GM20431 (cell line): ENCODE results near the gene GMDS.

Experiments
- in situ Hi-C: fragments of 300-500 bp; cut with MseI, MboI; formaldehyde crosslinking; loops from one replicate; pipeline ENCODE4 v1.15.0; 2020; ENCODE audit warnings: low sequenced_read_pairs; ENCODE audit not compliant: unreplicated experiment

GMDS gene

DNA sequence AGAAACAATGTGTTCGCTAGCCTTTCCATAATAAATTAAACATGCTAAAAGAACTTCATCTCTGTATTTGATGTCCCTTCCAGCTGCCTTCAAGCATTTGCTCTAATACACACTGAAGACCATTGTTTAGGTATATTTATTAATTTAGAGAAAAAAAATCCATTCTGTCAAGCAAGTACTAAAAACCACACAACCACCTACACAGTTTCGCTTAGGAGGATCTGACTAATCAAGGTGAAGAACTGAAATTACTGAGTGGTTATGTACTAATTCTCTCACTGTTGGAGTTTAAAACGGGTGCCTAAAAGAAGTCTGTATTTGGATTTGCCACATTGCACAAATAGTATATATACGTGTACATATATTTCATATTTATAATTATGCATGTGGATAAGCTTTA, 58.9 kb downstream of the GMDS start:
- in situ Hi-C loops = loop anchor here (25.0 kb wide), 1 partner anchor 574 kb away; the partner anchor contains the start of gene FOXC1

DNA sequence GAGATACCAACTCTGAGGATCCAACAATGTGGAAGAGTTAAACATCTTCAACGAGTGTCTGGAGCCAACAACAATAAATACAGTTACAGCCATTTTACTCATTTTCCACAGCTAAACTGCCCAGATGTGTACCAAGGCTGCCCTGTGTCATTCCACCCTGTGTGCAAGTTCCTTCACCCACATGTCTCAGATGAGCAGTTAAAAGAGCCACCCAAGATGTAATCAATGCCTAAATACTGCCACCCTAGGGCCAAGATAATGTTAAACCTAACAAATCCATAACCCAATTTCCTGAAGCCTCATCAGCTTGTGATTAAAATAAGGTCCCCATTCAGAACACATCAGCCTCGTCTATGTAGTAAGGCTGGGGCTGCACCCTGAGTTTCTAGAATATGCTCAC, 59.9 kb downstream of the GMDS start:
- in situ Hi-C loops = loop anchor here (25.0 kb wide), 1 partner anchor 573 kb away; the partner anchor contains the start of gene FOXC1

DNA sequence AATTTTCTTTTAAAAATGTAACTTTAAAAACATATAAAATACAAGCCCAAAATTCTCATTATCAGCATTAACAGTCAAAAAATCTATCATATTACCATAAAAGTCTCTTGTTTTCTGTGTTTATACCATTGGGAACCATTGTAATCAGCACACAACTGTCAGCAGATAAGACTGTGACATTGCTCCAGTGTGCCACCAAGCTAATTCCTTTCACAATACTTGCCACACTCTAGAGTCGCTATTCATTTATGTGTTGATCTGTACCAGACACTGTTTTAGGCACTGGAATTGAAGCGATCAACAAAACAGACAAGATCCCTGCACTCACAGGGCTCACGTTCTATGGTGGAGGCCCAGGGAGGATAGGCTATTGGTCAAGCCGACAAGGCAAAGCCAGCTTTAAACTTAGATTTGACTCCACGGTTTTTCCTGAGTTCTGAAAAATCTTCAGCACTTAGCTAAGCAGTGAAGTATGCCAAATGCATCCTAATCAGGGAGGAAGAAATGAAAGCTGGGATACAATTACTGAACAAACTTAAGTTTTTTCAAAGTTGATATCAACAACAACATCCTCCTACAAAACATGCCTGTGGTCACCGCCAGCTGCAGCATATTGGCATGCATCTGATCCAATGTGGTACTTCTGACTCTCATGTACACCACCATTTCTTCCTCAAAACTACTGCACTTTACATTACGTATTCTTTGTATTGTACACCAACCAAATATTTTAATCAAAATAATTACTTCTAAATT, 60.5 kb downstream of the GMDS start:
- in situ Hi-C loops = loop anchor here (25.0 kb wide), 1 partner anchor 573 kb away; the partner anchor contains the start of gene FOXC1

- in situ Hi-C loops = loop anchor here (25.0 kb wide), 1 partner anchor 571 kb away; the partner anchor contains the start of gene FOXC1
Observed at GRCh38 chr6:2183752-2184151, 61.7 kb downstream of the GMDS start.

DNA sequence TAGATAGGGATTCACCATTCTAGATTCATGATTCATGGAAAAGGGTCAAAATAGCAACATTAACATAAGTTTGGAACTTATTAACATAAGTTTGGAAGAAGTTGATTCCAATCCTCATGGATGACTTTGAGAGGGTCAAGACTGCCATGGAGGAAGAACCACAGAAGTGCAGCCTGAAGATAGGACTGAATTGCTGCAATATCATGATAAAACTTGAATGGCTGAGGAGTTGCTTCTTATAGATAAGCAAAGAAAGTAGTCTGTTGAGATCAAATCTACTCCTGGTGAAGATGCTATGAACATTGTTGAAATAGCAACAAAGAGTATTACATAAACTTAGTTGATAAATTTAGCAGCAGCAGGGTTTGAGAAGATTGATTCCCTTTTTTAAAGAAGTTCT, 62.2 kb downstream of the GMDS start:
- in situ Hi-C loops = loop anchor here (25.0 kb wide), 1 partner anchor 571 kb away; the partner anchor contains the start of gene FOXC1

- in situ Hi-C loops = loop anchor here (25.0 kb wide), 1 partner anchor 570 kb away; the partner anchor contains the start of gene FOXC1
Observed at GRCh38 chr6:2182251-2182650, 63.2 kb downstream of the GMDS start.

- in situ Hi-C loops = loop anchor here (25.0 kb wide), 1 partner anchor 569 kb away; the partner anchor contains the start of gene FOXC1
Observed at GRCh38 chr6:2181567-2181966, 63.8 kb downstream of the GMDS start.

DNA sequence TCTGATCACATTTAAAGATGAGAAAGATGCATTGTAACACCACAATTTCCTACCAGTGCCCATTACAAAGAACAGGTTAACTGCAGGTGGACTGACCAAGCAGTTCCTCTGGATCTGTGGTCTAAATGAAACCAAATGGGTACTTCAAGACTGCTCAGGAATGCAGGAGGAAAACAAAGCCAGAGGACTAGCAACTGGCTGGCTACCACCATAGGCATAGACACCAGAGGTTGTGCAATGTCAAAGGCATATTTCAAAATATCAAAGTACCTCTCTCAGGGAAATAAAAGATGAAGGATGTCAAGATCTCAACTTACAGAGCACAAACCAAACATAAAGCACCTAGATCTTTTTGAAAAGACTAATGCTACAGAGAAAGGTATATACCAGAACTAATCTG, 65.5 kb downstream of the GMDS start:
- in situ Hi-C loops = loop anchor here (25.0 kb wide), 1 partner anchor 568 kb away; the partner anchor contains the start of gene FOXC1

GRCh38 chr6:2179241-2179640, 66.2 kb downstream of the GMDS start:
- in situ Hi-C loops = loop anchor here (25.0 kb wide), 1 partner anchor 567 kb away; the partner anchor contains the start of gene FOXC1

- in situ Hi-C loops = loop anchor here (25.0 kb wide), 1 partner anchor 566 kb away; the partner anchor contains the start of gene FOXC1
Observed at GRCh38 chr6:2178125-2178524, 67.3 kb downstream of the GMDS start.

GRCh38 chr6:2175825-2176224, 69.6 kb downstream of the GMDS start:
- in situ Hi-C loops = loop anchor here (25.0 kb wide), 1 partner anchor 564 kb away; the partner anchor contains the start of gene FOXC1

DNA sequence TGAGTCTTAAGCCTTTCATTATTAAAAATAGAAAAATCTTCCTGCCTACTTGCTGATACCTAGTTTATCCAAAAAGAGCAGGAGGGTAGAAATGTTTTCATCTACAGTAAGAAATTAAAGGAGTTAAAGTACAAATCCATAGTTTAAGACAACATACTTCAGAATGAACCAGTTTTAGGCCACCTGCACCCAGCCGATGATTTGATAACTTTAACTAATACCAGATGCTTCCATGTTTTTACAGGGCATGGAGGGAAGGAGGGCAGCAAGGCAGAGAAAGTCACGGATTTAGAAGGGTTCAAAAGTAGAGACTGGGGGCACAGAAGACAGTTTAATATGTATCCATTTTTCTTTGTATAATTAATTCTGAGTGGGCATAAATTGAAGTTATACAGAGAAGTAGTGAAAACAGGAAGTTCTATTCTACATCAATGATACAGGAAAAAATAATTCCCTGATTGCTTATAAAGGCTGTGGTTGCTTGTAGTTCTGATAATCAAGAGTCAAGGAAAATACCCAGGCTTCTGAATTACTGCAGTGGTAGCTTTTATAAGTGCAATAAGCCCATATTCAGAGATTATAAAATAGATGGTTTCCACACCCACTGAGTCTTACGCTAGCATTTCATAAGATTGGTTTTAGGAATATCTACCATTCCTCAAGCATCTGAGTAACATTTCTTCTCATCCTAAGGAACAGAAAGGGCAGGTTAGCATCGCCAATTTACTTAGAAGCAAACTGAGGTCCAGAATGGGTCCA, 72.0 kb downstream of the GMDS start:
- in situ Hi-C loops = no loop called here

- in situ Hi-C loops = no loop called here
Observed at GRCh38 chr6:2171728-2172127, 73.7 kb downstream of the GMDS start.

GRCh38 chr6:2168480-2168879, 76.9 kb downstream of the GMDS start:
- in situ Hi-C loops = no loop called here

DNA sequence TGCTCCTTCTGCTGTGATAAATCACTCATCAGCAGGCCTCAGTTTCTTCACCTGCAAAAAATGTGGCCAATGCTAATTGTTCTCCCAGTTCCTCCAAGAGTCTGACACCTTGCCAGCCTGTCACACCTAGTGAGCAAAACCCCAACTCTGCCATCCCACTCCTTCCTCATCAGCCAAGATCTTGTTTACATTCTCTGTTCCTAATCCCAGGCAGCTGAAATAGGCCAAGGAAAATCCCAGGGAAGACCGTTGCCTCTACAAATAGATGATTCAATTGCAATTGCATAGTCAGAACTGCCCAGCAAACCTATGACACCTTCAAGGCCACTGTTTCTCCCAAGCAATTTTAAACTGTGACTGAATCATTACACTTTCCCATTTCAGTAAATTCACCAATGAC, 78.7 kb downstream of the GMDS start:
- in situ Hi-C loops = no loop called here

DNA sequence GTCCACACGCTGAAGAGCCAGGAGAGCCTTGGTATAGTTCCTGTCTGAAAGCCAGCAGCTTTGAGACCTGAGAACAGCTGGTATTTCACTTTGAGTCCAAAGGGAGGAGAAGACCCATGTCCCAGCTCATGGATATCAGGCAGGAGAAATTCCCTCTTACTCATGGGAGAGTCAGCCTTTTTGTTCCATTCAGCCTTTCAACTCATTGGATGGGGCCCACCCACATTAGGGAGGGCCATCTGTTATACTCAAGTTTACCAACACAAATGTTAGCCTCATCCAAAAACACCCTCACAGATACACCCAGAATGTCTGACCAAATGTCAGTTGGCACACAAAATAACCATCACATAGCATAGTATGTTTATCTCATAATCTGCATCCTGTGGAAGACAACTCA, 80.1 kb downstream of the GMDS start:
- in situ Hi-C loops = no loop called here

DNA sequence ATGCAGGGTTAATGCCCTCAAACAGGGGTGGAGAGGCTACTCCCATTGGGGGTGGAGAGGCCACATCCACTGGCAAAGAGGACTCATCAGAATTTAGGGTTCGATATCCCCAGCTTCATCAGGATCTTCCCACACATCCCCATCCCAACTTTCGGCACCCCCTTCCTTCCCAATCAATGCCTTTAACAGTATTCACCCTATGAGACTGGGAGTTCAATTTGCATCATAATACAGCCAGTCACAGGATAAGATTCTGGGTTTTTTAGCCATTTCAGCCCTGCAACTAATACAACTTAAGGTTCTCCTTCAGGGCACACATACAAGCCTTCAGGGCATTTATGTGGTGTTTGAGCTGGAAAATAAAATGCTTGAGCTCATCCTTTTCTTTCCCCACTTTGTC, 80.9 kb downstream of the GMDS start:
- in situ Hi-C loops = no loop called here

- in situ Hi-C loops = no loop called here
Observed at GRCh38 chr6:2162079-2162445, 83.3 kb downstream of the GMDS start.

DNA sequence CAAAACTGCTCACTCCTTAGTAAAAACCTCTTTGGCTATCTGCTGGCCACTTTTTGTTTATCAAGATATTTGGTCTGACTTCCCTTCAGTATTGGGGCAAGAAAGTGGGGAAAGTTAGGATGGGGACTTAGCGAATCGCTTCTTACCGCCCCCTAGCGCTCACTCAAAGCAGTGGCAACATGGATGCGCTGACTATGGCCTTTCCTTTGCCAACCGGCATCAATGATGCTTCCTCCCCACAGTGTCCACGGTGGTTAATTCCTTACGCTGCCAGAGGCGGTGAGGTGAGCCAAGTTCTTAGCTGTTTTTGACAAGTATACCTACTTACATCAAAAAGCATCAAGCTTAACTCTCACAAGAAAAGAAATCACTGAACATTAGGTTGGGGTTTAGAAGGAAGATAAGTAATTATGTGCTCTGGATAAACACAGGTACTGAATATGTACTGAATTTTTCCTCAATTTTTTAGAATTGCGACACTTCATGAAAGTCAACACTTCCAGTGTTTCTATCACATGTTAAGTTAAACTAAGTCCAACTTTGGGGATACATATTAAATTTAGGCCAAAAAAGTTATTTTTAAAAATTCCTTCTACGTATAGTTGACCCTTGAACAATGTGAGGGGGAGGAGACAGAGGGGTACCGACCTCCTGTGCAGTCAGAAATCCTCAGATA, 86.7 kb downstream of the GMDS start:
- in situ Hi-C loops = no loop called here

- in situ Hi-C loops = no loop called here
Observed at GRCh38 chr6:2157441-2158127, 87.8 kb downstream of the GMDS start.
